OCI-LY7 (cell line): ENCODE data around the gene MALSU1. TPM values are rescaled to one million over a fixed set of nuclear protein-coding genes. Genes with fewer than 3 reads are reported as not detected.

ENCODE experiments used
- BruUV-seq: library from RNA; stranded (reverse); fragments of 400-500 nt; replicated peaks from 2 replicates; lab custom pipeline; 2021; lab: Mats Ljungman, UMichigan
- CTCF ChIA-PET: fragments of 300-600 bp; sonication (Branson Sonifier 250); formaldehyde crosslinking; loops from one replicate; lab custom pipeline; 2022; ENCODE audit warnings: antibody characterized with exemption; ENCODE audit not compliant: unreplicated experiment; lab: Charles Lee
- POLR2A ChIA-PET: fragments of 300-600 bp; sonication (Branson Sonifier 250); formaldehyde crosslinking; loops from one replicate; lab custom pipeline; 2022; ENCODE audit warnings: antibody characterized with exemption; lab: Charles Lee
- DNase-seq: peaks from one replicate; pipeline ENCODE4 v3.0.0-alpha.2; 2015; ENCODE audit warnings: low spot score
- H2AFZ ChIP-seq: fragments of 200-600 bp; sonication (generic), shearing (Covaris generic); 2 replicates; pipeline ENCODE4 v1.6.1; 2014; ENCODE audit warnings: mild to moderate bottlenecking, antibody characterized with exemption, low read length, moderate library complexity
- H3K27ac ChIP-seq: fragments of 200-600 bp; sonication (generic); 2 replicates; pipeline ENCODE4 v1.5.1; 2014; ENCODE audit warnings: mixed run types, low read depth, mild to moderate bottlenecking, moderate library complexity, low read length, inconsistent platforms; ENCODE audit not compliant: poor library complexity, severe bottlenecking
- H3K36me3 ChIP-seq: fragments of 200-600 bp; sonication (generic); 2 replicates; pipeline ENCODE4 v1.6.1; 2014; ENCODE audit warnings: mild to moderate bottlenecking, antibody characterized with exemption, low read length, moderate library complexity, mixed read lengths; ENCODE audit not compliant: insufficient read depth
- H3K4me1 ChIP-seq: fragments of 200-600 bp; sonication (generic); 2 replicates; pipeline ENCODE4 v1.5.1; 2014; ENCODE audit warnings: mild to moderate bottlenecking, low read length; ENCODE audit not compliant: insufficient read depth, poor library complexity, severe bottlenecking
- H3K4me2 ChIP-seq: fragments of 200-600 bp; sonication (generic); 2 replicates; pipeline ENCODE4 v1.6.1; 2014; ENCODE audit warnings: mild to moderate bottlenecking, low read length
- H3K4me3 ChIP-seq: fragments of 200-600 bp; sonication (generic); 2 replicates; pipeline ENCODE4 v1.5.1; 2014; ENCODE audit warnings: mild to moderate bottlenecking, low read depth, low read length; ENCODE audit not compliant: poor library complexity, severe bottlenecking
- H3K79me2 ChIP-seq: fragments of 200-600 bp; sonication (generic); 2 replicates; pipeline ENCODE4 v1.6.1; 2016; ENCODE audit warnings: low read depth, mild to moderate bottlenecking, low read length, moderate library complexity, mixed read lengths; ENCODE audit not compliant: insufficient read depth
- H3K9me2 ChIP-seq: fragments of 200-600 bp; sonication (generic); 2 replicates; pipeline ENCODE4 v1.6.1; 2016; ENCODE audit warnings: mild to moderate bottlenecking, low read length, mixed read lengths; ENCODE audit not compliant: insufficient read depth
- H3K9me3 ChIP-seq: fragments of 200-600 bp; sonication (generic); 2 replicates; pipeline ENCODE4 v1.6.1; 2014; ENCODE audit warnings: mild to moderate bottlenecking, mixed run types, low read length, mixed read lengths
- H4K20me1 ChIP-seq: fragments of 200-600 bp; sonication (generic); 2 replicates; pipeline ENCODE4 v1.6.1; 2014; ENCODE audit warnings: mild to moderate bottlenecking, antibody characterized with exemption, low read length, moderate library complexity, mixed read lengths; ENCODE audit not compliant: insufficient read depth
- CTCF ChIP-seq: fragments of 200-600 bp; sonication (generic); conservative IDR thresholded peaks from 2 replicates; pipeline ENCODE4 v1.5.1; 2014; ENCODE audit warnings: mild to moderate bottlenecking, antibody characterized with exemption, low read length, moderate library complexity, mixed read lengths
- EZH2phosphoT487 ChIP-seq: fragments of 200-600 bp; sonication (generic); IDR thresholded peaks from 2 replicates; pipeline ENCODE4 v1.6.1; 2018; ENCODE audit warnings: low read depth, borderline replicate concordance, mild to moderate bottlenecking, mixed run types, antibody characterized with exemption, low read length, moderate library complexity, mixed read lengths
- intact Hi-C: fragments of 100-400 bp; cut with micrococcal nuclease; formaldehyde crosslinking; loops from one replicate; pipeline ENCODE4 v1.10.0; 2022; ENCODE audit not compliant: unreplicated experiment
- total RNA-seq, 2 experiments: library from RNA; depleted of rRNA in 1 of 2; stranded (reverse); fragments of >200 nt in 1 of 2; shearing (Covaris generic) in 1 of 2; gene quantifications; 2 replicates each; pipeline ENCODE4 v1.2.3, GENCODE V29; 2014 to 2022

MALSU1 gene
- total RNA-seq, 2 experiments from 2014 or later: 66.4 to 107 TPM

DNA sequence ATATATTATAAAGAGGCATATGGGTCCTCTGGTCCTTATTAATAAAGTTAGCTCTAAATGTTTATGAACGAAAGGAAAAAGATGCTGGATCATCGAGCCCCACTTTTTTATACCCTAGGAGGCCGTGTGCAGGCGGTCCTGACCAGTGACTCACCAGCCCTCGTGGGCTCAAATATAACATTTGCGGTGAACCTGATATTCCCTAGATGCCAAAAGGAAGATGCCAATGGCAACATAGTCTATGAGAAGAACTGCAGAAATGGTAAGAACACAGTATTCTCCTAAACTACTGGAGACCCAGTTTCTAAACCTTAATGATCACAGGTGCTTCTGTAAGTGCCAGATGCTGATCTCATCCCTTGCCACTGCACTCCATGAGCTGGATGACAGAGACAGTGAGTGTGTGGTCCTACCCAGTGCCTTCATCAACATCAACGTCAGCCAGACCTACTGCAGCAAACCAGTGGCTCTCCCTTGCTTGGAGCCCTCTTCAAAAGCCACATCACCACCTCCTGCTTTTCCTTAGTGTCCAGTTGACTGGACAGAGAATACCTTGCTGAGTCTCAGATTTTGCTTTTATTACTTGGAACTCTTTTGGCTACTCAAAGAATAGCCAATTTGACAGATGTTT lies 45.0 kb upstream of the MALSU1 start:
- POLR2A ChIA-PET: no interaction called here
- Histone ChIP-seq H3K4me1 (no peaks in the 10 kb centered on the region), H3K9me2 (no peaks in the 10 kb centered on the region), H3K79me2 (no peaks in the 10 kb centered on the region), H4K20me1 (no peaks in the 10 kb centered on the region), H3K27ac (no peak overlapping the region), H3K4me2 (no peak overlapping the region), H3K9me3 (no peaks in the 10 kb centered on the region), H3K4me3 (no peak overlapping the region), H2AFZ (no peak overlapping the region), H3K36me3 (no peaks in the 10 kb centered on the region)
- CTCF ChIA-PET: no interaction called here
- no TSS peak for BruUV-seq
- no peak for DNase-seq
- TF ChIP-seq CTCF (no peak), EZH2phosphoT487 (no peak)
- intact Hi-C loops: loop anchor here (1.0 kb wide), 1 partner anchor 38 kb away; no protein-coding TSS in a partner anchor

DNA sequence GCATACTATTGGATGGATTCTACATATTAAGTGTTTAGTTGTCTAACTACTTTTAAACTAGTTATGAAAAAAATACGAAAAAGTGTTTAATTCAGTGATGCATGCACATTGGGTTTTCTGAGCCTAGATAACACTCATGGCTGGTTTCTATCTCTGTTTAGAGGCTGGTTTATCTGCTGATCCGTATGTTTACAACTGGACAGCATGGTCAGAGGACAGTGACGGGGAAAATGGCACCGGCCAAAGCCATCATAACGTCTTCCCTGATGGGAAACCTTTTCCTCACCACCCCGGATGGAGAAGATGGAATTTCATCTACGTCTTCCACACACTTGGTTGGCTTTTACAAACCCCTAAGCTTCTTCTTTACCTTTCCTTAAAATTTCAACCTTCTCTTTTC lies 42.4 kb upstream of the MALSU1 start:
- no peak overlapping the region for H2AFZ ChIP-seq
- no TSS peak for BruUV-seq
- H3K9me3 ChIP-seq: no peaks in the 10 kb centered on the region
- no peaks in the 10 kb centered on the region for H3K9me2 ChIP-seq
- H3K4me1 ChIP-seq: no peaks in the 10 kb centered on the region
- POLR2A ChIA-PET: interaction anchor here (0.6 kb wide), 3 partner anchors 14 to 80 kb away, joined by 3 to 6 read pairs (median 3); no protein-coding TSS in a partner anchor
- TF ChIP-seq CTCF: no peak
- TF ChIP-seq EZH2phosphoT487: no peak
- no peak overlapping the region for H3K27ac ChIP-seq
- H4K20me1 ChIP-seq: no peaks in the 10 kb centered on the region
- no peak overlapping the region for H3K4me3 ChIP-seq
- H3K36me3 ChIP-seq: no peaks in the 10 kb centered on the region
- no peak for DNase-seq
- H3K79me2 ChIP-seq: no peaks in the 10 kb centered on the region
- CTCF ChIA-PET: no interaction called here
- intact Hi-C loops: no loop called here
- no peak overlapping the region for H3K4me2 ChIP-seq

- ChIA-PET POLR2A (interaction anchor here (0.6 kb wide), 1 partner anchor 44 kb away, joined by 3 read pairs; no protein-coding TSS in a partner anchor), CTCF (interaction anchor here (3.0 kb wide), 1 partner anchor 12 kb away, joined by 15 read pairs; no protein-coding TSS in a partner anchor)
- Histone ChIP-seq H3K9me3 (no peaks in the 10 kb centered on the region), H3K4me1 (no peaks in the 10 kb centered on the region), H2AFZ (no peak overlapping the region), H4K20me1 (no peaks in the 10 kb centered on the region), H3K4me2 (no peak overlapping the region), H3K36me3 (no peaks in the 10 kb centered on the region), H3K27ac (no peak overlapping the region), H3K4me3 (no peak overlapping the region), H3K9me2 (no peaks in the 10 kb centered on the region), H3K79me2 (no peaks in the 10 kb centered on the region)
- intact Hi-C loops: loop anchor here (5.0 kb wide), 1 partner anchor 452 kb away; the partner anchor contains the start of gene STK31
- BruUV-seq: no TSS peak
- no peak for TF ChIP-seq EZH2phosphoT487
- no peak for TF ChIP-seq CTCF
- no peak for DNase-seq
Measured at GRCh38 chr7:23260371-23260770, 38.8 kb upstream of the MALSU1 start.
